ENCODE measurements around the gene TMC5. TPM values are rescaled to one million over a fixed set of nuclear protein-coding genes. Genes with fewer than 3 reads are reported as not detected.

The TMC5 gene
- total RNA-seq, 1 donor from 2014 or later, result not detected

DNA sequence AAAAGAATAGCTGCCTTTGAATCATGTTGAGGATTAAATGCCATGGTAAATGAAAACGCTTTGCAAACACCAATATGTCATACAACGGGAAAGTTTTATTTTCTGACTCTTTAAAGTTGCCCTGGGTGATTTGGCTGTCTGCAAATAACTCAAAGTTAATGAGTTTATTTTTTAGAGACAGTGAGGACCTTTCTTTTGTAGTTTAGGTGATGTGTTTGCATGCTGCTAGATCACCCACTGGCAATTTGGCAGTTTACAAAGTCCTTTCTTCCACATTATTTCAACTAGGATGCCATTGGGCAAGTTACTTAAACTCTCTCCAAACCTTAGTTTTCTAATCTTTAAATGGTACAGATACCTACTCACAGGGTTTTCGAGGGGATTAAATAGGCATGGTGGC lies 66.4 kb downstream of the TMC5 start:
- no peaks in the 10 kb centered on the region for H3K27me3 ChIP-seq
- H3K27ac ChIP-seq, result no peak overlapping the region
- H3K9me3 ChIP-seq, result no peaks in the 10 kb centered on the region
- no peak overlapping the region for H3K4me3 ChIP-seq
- H3K4me1 ChIP-seq, result no peaks in the 10 kb centered on the region
- TF ChIP-seq, protein P1, sequence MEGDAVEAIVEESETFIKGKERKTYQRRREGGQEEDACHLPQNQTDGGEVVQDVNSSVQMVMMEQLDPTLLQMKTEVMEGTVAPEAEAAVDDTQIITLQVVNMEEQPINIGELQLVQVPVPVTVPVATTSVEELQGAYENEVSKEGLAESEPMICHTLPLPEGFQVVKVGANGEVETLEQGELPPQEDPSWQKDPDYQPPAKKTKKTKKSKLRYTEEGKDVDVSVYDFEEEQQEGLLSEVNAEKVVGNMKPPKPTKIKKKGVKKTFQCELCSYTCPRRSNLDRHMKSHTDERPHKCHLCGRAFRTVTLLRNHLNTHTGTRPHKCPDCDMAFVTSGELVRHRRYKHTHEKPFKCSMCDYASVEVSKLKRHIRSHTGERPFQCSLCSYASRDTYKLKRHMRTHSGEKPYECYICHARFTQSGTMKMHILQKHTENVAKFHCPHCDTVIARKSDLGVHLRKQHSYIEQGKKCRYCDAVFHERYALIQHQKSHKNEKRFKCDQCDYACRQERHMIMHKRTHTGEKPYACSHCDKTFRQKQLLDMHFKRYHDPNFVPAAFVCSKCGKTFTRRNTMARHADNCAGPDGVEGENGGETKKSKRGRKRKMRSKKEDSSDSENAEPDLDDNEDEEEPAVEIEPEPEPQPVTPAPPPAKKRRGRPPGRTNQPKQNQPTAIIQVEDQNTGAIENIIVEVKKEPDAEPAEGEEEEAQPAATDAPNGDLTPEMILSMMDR (IDR thresholded peaks at IDR 0.05), result no peak
- no peak for DNase-seq (ENCODE audit: low spot score in 2 of 2)
- intact Hi-C loops (cut with DNase I), result no loop called here
- no peaks in the 10 kb centered on the region for H3K36me3 ChIP-seq

DNA sequence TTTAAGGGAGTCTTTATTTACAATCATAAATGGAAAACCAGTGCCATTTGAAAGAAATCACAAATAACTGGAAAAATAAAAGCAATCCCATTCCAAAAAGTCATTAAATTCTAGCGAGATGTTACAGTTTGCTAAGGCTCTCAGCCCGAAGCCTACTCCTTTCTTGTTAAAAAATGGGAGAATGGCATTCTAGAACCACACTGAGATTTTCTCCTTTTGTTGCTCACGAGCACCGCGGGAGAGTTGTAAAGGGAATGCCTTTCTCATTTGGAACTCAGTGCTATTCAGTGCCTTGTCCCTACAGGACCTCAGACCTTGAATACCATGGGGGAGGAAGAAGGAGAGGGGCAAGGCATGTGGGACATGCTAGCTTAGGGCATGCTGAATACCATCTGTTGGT lies 67.9 kb downstream of the TMC5 start:
- DNase-seq (ENCODE audit: low spot score in 2 of 2), result no peak
- no peaks in the 10 kb centered on the region for H3K9me3 ChIP-seq
- TF ChIP-seq, protein P1 (IDR thresholded peaks at IDR 0.05), result no peak
- intact Hi-C loops (cut with DNase I), result no loop called here
- no peak overlapping the region for H3K4me3 ChIP-seq
- no peaks in the 10 kb centered on the region for H3K27me3 ChIP-seq
- H3K27ac ChIP-seq, result no peak overlapping the region
- no peaks in the 10 kb centered on the region for H3K36me3 ChIP-seq
- H3K4me1 ChIP-seq, result no peaks in the 10 kb centered on the region

DNA sequence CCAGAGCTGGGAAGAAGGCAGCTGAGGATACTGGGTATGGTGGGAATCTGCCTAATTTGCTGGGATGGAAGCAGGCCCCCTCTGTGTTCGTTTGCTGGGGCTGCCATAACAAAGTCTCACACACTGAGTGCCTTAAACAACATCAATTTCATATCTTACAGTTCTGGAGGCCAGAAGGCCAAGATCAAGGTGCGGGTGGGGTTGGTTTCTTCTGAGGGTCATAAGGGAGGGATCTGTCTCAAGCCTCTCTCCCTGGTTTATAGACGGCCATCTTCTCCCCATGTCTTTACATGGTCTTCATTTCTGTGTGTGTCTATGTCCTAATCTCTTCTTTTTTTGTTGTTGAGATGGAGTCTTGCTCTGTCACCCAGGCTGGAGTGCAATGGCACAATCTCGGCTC lies 68.4 kb downstream of the TMC5 start:
- no peak overlapping the region for H3K4me3 ChIP-seq
- no peak for DNase-seq (ENCODE audit: low spot score in 2 of 2)
- no peaks in the 10 kb centered on the region for H3K4me1 ChIP-seq
- no peaks in the 10 kb centered on the region for H3K36me3 ChIP-seq
- H3K27ac ChIP-seq, result no peak overlapping the region
- TF ChIP-seq, protein P1 (IDR thresholded peaks at IDR 0.05), result no peak
- H3K9me3 ChIP-seq, result no peaks in the 10 kb centered on the region
- H3K27me3 ChIP-seq, result no peaks in the 10 kb centered on the region
- intact Hi-C loops (cut with DNase I), result no loop called here

DNA sequence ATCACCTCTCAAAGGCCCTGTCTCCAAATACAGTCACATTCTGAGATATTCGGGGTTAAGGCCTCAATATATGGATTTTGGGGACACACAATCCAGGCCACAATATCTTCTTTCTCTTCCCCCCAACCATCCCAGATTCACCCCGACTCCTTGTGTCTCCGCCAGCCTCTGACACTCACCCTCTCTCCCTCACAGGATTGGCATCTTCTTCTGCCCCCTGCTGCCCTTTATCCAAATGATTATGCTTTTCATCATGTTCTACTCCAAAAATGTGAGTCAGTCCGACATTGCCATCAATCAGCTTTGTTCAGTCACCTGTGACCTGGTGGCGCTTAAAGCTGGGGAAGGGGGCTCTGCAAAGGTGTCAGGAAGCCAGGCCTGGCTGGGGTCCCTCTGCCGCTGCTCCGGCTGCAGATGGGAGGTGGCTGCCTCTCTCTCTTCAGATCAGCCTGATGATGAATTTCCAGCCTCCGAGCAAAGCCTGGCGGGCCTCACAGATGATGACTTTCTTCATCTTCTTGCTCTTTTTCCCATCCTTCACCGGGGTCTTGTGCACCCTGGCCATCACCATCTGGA lies 69.2 kb downstream of the TMC5 start:
- peak in 1 of 2 donors; percentile 12 for DNase-seq (ENCODE audit: low spot score in 2 of 2)
- H3K4me3 ChIP-seq, result no peak overlapping the region
- H3K27ac ChIP-seq, result no peak overlapping the region
- TF ChIP-seq, protein P1 (IDR thresholded peaks at IDR 0.05), result no peak
- no peaks in the 10 kb centered on the region for H3K36me3 ChIP-seq
- no peaks in the 10 kb centered on the region for H3K27me3 ChIP-seq
- no peaks in the 10 kb centered on the region for H3K4me1 ChIP-seq
- intact Hi-C loops (cut with DNase I), result no loop called here
- H3K9me3 ChIP-seq, result no peaks in the 10 kb centered on the region

DNA sequence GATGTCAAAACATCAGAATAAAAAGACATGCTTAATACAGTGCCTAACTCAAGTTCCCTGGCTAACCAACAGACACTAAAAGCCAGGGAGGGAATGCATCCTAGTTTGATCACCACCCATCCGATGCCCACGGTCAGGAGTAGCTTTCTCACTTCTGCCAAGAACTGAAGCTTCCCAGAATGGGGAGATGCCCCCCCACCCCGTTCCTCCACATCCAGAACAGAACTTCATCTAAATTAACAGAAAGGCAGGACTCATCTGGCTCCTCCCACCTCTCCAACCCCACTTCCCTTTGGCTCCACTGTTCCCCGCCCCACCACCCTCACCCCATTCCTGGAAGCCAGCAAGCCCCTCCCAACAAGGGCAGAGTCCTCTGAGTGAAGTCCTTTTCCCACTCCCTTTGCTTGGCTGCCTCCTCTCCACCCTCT lies 70.5 kb downstream of the TMC5 start:
- H3K4me1 ChIP-seq, result no peaks in the 10 kb centered on the region
- no peaks in the 10 kb centered on the region for H3K9me3 ChIP-seq
- TF ChIP-seq, protein P1 (IDR thresholded peaks at IDR 0.05), result no peak
- H3K27ac ChIP-seq, result no peak overlapping the region
- intact Hi-C loops (cut with DNase I), result no loop called here
- no peak overlapping the region for H3K4me3 ChIP-seq
- H3K27me3 ChIP-seq, result no peaks in the 10 kb centered on the region
- no peaks in the 10 kb centered on the region for H3K36me3 ChIP-seq
- peak in 1 of 2 donors; percentile 30 for DNase-seq (ENCODE audit: low spot score in 2 of 2)

DNA sequence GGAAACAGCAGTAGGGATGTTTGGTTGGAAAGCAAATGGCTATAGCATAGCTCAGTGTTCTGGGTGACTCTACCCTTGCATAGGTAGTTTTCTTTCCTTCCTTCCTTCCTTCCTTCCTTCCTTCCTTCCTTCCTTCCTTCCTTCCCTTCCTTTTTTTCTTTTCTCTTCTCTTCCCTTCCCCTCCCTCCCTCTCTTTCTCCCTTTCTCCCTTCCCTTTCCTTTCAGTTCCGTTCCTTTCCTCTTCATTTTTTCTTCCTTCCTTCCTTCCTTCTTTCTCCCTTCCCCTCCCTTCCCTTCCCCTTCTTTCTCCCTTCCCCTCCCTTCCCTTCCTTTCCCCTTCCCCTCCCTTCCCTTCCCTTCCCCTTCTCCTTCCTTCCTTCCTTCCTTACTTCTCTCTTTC lies 72.9 kb downstream of the TMC5 start:
- no peak overlapping the region for H3K4me3 ChIP-seq
- TF ChIP-seq, protein P1 (IDR thresholded peaks at IDR 0.05), result no peak
- H3K4me1 ChIP-seq, result no peaks in the 10 kb centered on the region
- no peaks in the 10 kb centered on the region for H3K36me3 ChIP-seq
- intact Hi-C loops (cut with DNase I), result no loop called here
- no peak for DNase-seq (ENCODE audit: low spot score in 2 of 2)
- no peaks in the 10 kb centered on the region for H3K9me3 ChIP-seq
- no peak overlapping the region for H3K27ac ChIP-seq
- no peaks in the 10 kb centered on the region for H3K27me3 ChIP-seq

Data from ascending aorta (tissue), 2 donors.